ENCODE measurements around the gene NPHP4.

The NPHP4 gene

GRCh38 chr1:5881526-5882222 is 110.6 kb downstream of the NPHP4 start:
- TF ChIP-seq CTCF (IDR thresholded peaks at IDR 0.05; ENCODE audit: control extremely low read depth, extremely low read depth, low read depth, missing control alignments): no peak
- no peak for DNase-seq (ENCODE audit: extremely low spot score)
- ChIA-PET POLR2A (no interaction called here), CTCF (interaction anchor here (1.3 to 1.5 kb wide), 3 partner anchors 9 to 371 kb away, joined by 3 to 4 read pairs (median 3); no protein-coding TSS in a partner anchor)

GRCh38 chr1:5880630-5881405 is 111.4 kb downstream of the NPHP4 start:
- DNase-seq (ENCODE audit: extremely low spot score): no peak
- CTCF ChIA-PET: interaction anchor here (1.3 to 1.5 kb wide), 3 partner anchors 8 to 371 kb away, joined by 3 to 4 read pairs (median 3); no protein-coding TSS in a partner anchor
- TF ChIP-seq CTCF (IDR thresholded peaks at IDR 0.05; ENCODE audit: control extremely low read depth, extremely low read depth, low read depth, missing control alignments): no peak
- POLR2A ChIA-PET: no interaction called here

- TF ChIP-seq CTCF (IDR thresholded peaks at IDR 0.05; ENCODE audit: control extremely low read depth, extremely low read depth, low read depth, missing control alignments): no peak
- ChIA-PET POLR2A (no interaction called here), CTCF (no interaction called here)
- DNase-seq (ENCODE audit: extremely low spot score): no peak
These were observed 112.8 kb downstream of the NPHP4 start for GRCh38 chr1:5879421-5879820.

- ChIA-PET POLR2A (no interaction called here), CTCF (no interaction called here)
- no peak for DNase-seq (ENCODE audit: extremely low spot score)
- no peak for TF ChIP-seq CTCF (IDR thresholded peaks at IDR 0.05; ENCODE audit: control extremely low read depth, extremely low read depth, low read depth, missing control alignments)
These were observed 113.3 kb downstream of the NPHP4 start for GRCh38 chr1:5878971-5879370.

- DNase-seq (ENCODE audit: extremely low spot score): no peak
- POLR2A ChIA-PET: no interaction called here
- no peak for TF ChIP-seq CTCF (IDR thresholded peaks at IDR 0.05; ENCODE audit: control extremely low read depth, extremely low read depth, low read depth, missing control alignments)
- CTCF ChIA-PET: no interaction called here
These were observed 114.3 kb downstream of the NPHP4 start for GRCh38 chr1:5877683-5878530.

GRCh38 chr1:5877001-5877400 is 115.2 kb downstream of the NPHP4 start:
- no peak for TF ChIP-seq CTCF (IDR thresholded peaks at IDR 0.05; ENCODE audit: control extremely low read depth, extremely low read depth, low read depth, missing control alignments)
- ChIA-PET POLR2A (no interaction called here), CTCF (no interaction called here)
- DNase-seq (ENCODE audit: extremely low spot score): no peak

Data from GM10248 (cell line).